Fibroblast of villous mesenchyme (primary cell): ENCODE measurements around the gene KCNK17. TPM values are rescaled to one million over a fixed set of nuclear protein-coding genes. Genes with fewer than 3 reads are reported as not detected.
A peak's percentile ranks its signal among the peaks of the same experiment; 100 is the strongest.

Source experiments
- DNase-seq: peaks from one replicate; pipeline ENCODE4 v3.0.0-alpha.2; 2010; ENCODE audit warnings: low read depth
- H3K4me3 ChIP-seq: 2 replicates; pipeline ENCODE4 v1.5.1; 2011; ENCODE audit warnings: low read depth, mild to moderate bottlenecking, low read length
- total RNA-seq: library from RNA; depleted of rRNA; stranded (reverse); fragments of >200 nt; gene quantifications from 2 replicates; pipeline ENCODE4 v1.2.3, GENCODE V29; 2012
- TF ChIP-seq, protein P1 (sequence below): IDR thresholded peaks from 2 replicates; pipeline ENCODE4 v1.5.1; 2012; ENCODE audit warnings: low read depth, mild to moderate bottlenecking, low read length; ENCODE audit not compliant: insufficient read depth

KCNK17 gene, protein sequence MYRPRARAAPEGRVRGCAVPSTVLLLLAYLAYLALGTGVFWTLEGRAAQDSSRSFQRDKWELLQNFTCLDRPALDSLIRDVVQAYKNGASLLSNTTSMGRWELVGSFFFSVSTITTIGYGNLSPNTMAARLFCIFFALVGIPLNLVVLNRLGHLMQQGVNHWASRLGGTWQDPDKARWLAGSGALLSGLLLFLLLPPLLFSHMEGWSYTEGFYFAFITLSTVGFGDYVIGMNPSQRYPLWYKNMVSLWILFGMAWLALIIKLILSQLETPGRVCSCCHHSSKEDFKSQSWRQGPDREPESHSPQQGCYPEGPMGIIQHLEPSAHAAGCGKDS
- not detected in 2 replicates for total RNA-seq

DNA sequence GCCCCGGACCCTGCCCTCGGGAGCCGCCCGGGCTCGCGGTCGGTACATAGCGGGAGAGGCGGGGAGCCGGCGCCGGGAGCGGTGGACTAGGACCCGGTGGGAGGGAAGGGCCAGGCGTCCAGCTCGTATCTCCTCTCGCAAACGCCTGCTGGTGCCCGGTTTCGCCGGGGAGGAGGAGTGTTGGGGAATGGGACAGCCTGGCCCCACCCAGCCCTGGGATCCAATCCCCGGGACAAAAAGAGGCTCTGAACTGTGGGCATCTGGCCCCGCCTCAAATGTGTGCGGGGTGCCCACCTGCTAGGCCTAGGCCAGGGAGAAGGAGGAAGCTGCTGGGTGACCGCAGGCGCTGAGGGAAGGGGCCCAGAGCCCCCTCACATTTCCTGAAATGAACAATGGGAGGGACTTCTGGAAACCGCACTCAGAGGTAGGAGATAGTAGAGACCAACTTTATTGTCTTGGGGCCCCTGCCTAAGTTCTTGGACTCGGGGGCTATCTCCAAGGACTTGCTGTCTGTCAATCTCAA lies at the start of gene KCNK17:
KCNK17 (minus strand) TSS at position 147 of the 523 bp plus-strand sequence; CDS start at position 48, 99 bp downstream.
- no peak within 1 kb of the TSS for H3K4me3 ChIP-seq
- no peak for DNase-seq
- TF ChIP-seq, protein P1, sequence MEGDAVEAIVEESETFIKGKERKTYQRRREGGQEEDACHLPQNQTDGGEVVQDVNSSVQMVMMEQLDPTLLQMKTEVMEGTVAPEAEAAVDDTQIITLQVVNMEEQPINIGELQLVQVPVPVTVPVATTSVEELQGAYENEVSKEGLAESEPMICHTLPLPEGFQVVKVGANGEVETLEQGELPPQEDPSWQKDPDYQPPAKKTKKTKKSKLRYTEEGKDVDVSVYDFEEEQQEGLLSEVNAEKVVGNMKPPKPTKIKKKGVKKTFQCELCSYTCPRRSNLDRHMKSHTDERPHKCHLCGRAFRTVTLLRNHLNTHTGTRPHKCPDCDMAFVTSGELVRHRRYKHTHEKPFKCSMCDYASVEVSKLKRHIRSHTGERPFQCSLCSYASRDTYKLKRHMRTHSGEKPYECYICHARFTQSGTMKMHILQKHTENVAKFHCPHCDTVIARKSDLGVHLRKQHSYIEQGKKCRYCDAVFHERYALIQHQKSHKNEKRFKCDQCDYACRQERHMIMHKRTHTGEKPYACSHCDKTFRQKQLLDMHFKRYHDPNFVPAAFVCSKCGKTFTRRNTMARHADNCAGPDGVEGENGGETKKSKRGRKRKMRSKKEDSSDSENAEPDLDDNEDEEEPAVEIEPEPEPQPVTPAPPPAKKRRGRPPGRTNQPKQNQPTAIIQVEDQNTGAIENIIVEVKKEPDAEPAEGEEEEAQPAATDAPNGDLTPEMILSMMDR = no peak

DNA sequence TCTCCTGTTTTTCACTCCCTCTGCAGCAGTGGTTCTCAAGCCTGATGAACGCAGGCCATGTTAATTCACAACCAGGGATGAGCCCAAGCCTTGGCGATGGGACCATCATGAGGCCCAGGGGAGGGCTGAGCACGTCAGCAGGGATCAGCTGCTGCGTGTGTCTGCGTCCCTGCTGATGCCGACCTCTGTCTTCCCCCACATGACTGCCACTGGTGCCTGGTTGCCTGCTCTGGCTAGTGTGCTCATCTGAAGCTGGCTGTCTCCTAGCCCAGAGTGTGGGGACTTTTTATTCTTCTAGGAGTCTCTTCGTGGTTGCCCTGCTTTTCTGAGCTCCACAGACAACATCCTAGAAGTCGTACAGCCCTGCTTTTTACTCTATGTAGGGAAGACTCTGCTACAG lies 49.1 kb upstream of the KCNK17 start:
- DNase-seq = no peak
- TF ChIP-seq, protein P1 = no peak
- H3K4me3 ChIP-seq = no peak overlapping the region

DNA sequence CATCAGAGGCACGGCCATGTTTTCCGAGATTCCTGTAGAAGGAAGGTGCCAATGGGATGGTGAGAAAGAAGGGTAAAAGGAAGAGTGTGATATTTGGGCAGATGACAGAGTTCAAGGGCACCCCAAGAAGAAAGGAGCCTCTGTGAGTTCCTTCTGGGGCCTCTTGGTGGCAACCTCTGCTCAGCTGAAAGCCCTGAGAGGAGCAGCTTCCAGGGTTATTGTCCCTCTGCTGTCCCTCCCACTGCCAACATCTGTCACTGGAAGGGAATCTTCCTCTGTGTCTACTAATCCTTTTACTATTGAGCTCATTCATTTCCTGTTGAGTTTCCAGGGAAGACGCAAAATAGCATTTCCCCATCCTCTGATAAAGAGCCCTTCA lies 48.3 kb upstream of the KCNK17 start:
- no peak overlapping the region for H3K4me3 ChIP-seq
- TF ChIP-seq, protein P1 = no peak
- DNase-seq = no peak

DNA sequence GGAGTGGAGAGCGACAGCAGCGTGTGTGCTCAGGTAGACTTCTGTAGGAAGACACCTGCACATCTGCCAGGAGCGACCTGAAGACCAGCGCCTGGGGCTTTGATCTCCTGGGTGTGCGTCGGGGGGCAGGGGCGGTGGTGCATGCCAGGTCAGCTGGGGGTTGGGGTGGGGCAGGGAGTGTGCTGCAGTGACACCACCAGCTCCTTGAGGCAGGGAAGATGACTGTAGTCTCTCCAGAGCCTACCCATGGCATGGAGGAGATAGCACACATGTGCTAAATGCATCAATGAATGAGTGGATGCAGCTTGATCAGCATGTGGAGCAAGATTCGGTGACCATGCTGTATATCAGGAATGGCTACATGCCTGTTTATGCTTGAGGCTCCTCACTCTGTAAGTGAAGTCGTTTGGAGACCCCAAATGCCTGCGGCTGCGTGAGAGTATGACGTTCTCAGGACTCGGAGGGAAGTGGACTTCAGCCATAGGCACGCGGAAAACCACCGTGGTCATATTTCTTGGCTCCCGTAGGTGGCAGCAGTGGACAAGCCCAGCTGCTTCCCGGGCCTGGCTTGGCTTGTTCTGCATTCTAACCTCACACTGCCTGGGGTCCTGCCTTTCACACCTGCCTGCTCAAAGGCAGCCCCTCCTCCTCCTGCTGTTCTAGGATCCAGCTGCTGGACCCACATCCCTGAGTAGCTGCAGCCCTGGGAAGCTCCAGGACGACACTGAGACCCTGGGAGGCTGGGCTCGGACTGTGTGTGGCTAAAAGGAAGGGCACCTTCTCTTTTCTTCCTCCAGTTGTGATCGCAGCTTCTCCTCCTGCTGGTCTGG lies 47.7 kb upstream of the KCNK17 start:
- DNase-seq = peak; percentile 46
- TF ChIP-seq, protein P1 = peak; percentile 80
- H3K4me3 ChIP-seq = no peak overlapping the region

DNA sequence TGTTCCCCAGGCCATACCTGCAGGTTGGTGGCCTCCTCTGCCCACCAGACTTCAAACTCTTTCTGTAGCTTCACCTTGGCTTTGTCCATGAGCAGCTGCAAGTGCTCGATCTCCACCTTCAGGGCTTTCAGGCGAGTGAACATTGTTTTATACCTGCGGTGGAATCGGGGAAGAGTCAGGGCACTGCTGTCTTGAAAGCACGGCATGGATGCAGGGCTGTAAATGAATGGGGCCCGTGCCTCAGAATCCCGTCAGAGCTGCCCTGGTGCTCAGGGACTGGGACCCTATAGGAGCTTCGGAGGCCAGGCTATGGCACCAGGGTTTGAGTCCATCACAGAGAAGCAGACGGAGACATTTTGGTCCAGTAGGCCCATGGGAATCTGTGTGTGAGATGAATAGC lies 46.2 kb upstream of the KCNK17 start:
- H3K4me3 ChIP-seq = no peak overlapping the region
- TF ChIP-seq, protein P1 = no peak
- no peak for DNase-seq

DNA sequence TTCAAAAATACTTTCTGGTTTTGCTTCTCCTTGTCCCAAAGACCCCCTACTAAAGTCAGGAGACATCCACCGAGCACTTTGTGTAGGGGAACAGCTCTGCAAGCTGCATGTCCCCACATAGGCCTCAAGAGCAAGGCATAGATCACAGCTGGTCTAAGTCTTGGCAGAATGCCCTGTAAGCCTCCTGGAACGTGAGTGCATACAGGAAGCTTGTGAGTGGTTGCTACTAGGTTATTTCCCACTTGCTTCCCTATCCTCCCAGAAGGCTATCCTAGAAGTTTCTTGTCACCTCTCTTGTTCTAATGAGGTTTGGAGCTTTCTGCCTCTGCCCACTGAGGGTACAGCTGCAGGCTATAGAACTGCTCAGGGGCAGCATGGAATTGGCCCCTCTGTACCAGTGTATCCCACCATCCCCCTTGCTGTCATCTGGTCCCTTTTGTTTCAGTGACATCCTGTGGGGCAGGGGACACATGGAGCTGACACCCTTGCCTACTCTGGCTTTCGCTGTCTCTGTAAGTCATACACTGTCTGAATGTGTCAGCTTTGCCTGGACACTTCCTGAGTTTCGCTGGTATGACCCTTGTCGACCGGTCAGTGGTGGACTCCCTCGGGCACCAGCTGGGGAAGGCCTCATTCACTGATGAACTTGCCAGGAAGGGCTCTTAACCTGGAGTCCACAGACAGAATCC lies 43.9 kb upstream of the KCNK17 start:
- TF ChIP-seq, protein P1 = no peak
- H3K4me3 ChIP-seq = no peak overlapping the region

More for the DNA sequence above, 43.9 kb upstream of the KCNK17 start:
- peak; percentile 42 for DNase-seq
